IMR-90 (cell line): Measurements from ENCODE around the gene SKA3.
"Not testable (repeated sequence)": the region's sequence is repeated elsewhere in the genome, so short reads cannot be mapped to it uniquely, and the experiment has no call there.

Experiments used
- CHD1 ChIP-seq: IDR thresholded peaks from 2 replicates; pipeline ENCODE4 v1.6.1; 2012; ENCODE audit warnings: low read depth, low read length, improper control_type of control experiment
- FOS ChIP-seq: fragments of 150-350 bp; IDR thresholded peaks from 2 replicates; pipeline ENCODE4 v1.6.1; 2016; ENCODE audit warnings: low read depth, low read length
- MAFK ChIP-seq: IDR thresholded peaks from 2 replicates; pipeline ENCODE4 v1.6.1; 2012; ENCODE audit warnings: low read depth, low read length, improper control_type of control experiment
- MAZ ChIP-seq: IDR thresholded peaks from 2 replicates; pipeline ENCODE4 v1.6.1; 2012; ENCODE audit warnings: low read depth, mild to moderate bottlenecking, low read length, improper control_type of control experiment, moderate library complexity, borderline replicate concordance
- MXI1 ChIP-seq: IDR thresholded peaks from 2 replicates; pipeline ENCODE4 v1.6.1; 2012; ENCODE audit warnings: low read depth, mild to moderate bottlenecking, low read length, moderate library complexity, borderline replicate concordance
- POLR2A ChIP-seq: IDR thresholded peaks from 2 replicates; pipeline ENCODE4 v1.6.1; 2012; ENCODE audit warnings: mild to moderate bottlenecking, low read depth, low read length
- RAD21 ChIP-seq: IDR thresholded peaks from 2 replicates; pipeline ENCODE4 v1.6.1; 2012; ENCODE audit warnings: low read length, improper control_type of control experiment
- RCOR1 ChIP-seq: IDR thresholded peaks from 2 replicates; pipeline ENCODE4 v1.6.1; 2012; ENCODE audit warnings: mild to moderate bottlenecking, low read length, improper control_type of control experiment; ENCODE audit not compliant: insufficient replicate concordance
- RFX5 ChIP-seq: IDR thresholded peaks from 2 replicates; pipeline ENCODE4 v1.8.0; 2012; ENCODE audit warnings: low read depth, mild to moderate bottlenecking, low read length, moderate library complexity
- SMC3 ChIP-seq: fragments of 150-350 bp; IDR thresholded peaks from 2 replicates; pipeline ENCODE4 v1.6.1; 2016; ENCODE audit warnings: low read depth, mild to moderate bottlenecking, antibody characterized with exemption, low read length, moderate library complexity
- TF ChIP-seq, protein P1 (sequence below): conservative IDR thresholded peaks from 2 replicates; pipeline ENCODE4 v1.5.1; 2012; ENCODE audit warnings: mild to moderate bottlenecking, low read depth, low read length, improper control_type of control experiment
- TF ChIP-seq, protein P2 (sequence below): fragments of 150-350 bp; IDR thresholded peaks from 2 replicates; pipeline ENCODE4 v1.6.1; 2017; ENCODE audit warnings: mild to moderate bottlenecking, antibody characterized with exemption, low read length, low read depth

- TF ChIP-seq POLR2A, CHD1, SMC3, MAFK, RAD21, MAZ, RFX5, FOS, MXI1, RCOR1: not testable (repeated sequence)
- TF ChIP-seq, protein P1, sequence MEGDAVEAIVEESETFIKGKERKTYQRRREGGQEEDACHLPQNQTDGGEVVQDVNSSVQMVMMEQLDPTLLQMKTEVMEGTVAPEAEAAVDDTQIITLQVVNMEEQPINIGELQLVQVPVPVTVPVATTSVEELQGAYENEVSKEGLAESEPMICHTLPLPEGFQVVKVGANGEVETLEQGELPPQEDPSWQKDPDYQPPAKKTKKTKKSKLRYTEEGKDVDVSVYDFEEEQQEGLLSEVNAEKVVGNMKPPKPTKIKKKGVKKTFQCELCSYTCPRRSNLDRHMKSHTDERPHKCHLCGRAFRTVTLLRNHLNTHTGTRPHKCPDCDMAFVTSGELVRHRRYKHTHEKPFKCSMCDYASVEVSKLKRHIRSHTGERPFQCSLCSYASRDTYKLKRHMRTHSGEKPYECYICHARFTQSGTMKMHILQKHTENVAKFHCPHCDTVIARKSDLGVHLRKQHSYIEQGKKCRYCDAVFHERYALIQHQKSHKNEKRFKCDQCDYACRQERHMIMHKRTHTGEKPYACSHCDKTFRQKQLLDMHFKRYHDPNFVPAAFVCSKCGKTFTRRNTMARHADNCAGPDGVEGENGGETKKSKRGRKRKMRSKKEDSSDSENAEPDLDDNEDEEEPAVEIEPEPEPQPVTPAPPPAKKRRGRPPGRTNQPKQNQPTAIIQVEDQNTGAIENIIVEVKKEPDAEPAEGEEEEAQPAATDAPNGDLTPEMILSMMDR: not testable (repeated sequence)
- TF ChIP-seq, protein P2, sequence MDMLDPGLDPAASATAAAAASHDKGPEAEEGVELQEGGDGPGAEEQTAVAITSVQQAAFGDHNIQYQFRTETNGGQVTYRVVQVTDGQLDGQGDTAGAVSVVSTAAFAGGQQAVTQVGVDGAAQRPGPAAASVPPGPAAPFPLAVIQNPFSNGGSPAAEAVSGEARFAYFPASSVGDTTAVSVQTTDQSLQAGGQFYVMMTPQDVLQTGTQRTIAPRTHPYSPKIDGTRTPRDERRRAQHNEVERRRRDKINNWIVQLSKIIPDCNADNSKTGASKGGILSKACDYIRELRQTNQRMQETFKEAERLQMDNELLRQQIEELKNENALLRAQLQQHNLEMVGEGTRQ: not testable (repeated sequence)
Observed at GRCh38 chr13:21215419-21215818, 39.1 kb upstream of the SKA3 start.
